Measurements from ENCODE around the gene TTLL7. TPM values are rescaled to one million over a fixed set of nuclear protein-coding genes. Genes with fewer than 3 reads are reported as not detected.

Gene TTLL7
- total and polyA plus RNA-seq, 2 donors (not counting 1 experiment from before 2014, with no cell fraction given): 0.01 TPM; not detected in 1

- POLR2A ChIA-PET: no interaction called here
- intact Hi-C loops (cut with micrococcal nuclease): no loop called here
These were observed 11.2 kb upstream of the TTLL7 start for GRCh38 chr1:84010136-84010535.

GRCh38 chr1:84008631-84009030 is 9.7 kb upstream of the TTLL7 start:
- no peak for ATAC-seq (ENCODE audit: low read depth)
- Mint-ChIP-seq H3K4me3 (no peak overlapping the region), H3K27ac (no peak overlapping the region), H3K4me1 (no peaks in the 10 kb centered on the region), H3K27me3 (peaks cover 45% of the 10 kb centered on the region), H3K9me3 (ENCODE audit: insufficient read depth) (peaks cover under 1% of the 10 kb centered on the region)
- Histone ChIP-seq H3K4me2 (replicated peaks; ENCODE audit: low read depth, low read length, poor library complexity, severe bottlenecking) (no peak overlapping the region), H3K4me1 (ENCODE audit: control insufficient read depth in 2 of 2, insufficient read depth in 2 of 2, low read length in 2 of 2) (no peaks in the 10 kb centered on the region), H3K79me2 (ENCODE audit: control insufficient read depth, insufficient read depth, low read length) (no peaks in the 10 kb centered on the region), H3K9ac (ENCODE audit: low read length) (no peak overlapping the region), H3K27ac (ENCODE audit: low read length in 2 of 2) (no peak overlapping the region), H3K4me3 (ENCODE audit: control extremely low read depth in 1 of 5, extremely low read depth in 1 of 5, insufficient read depth in 1 of 5, low read depth in 2 of 5, low read length in 4 of 5) (no peak overlapping the region), H3K9me3 (ENCODE audit: control extremely low read depth in 1 of 3, control insufficient read depth in 2 of 3, insufficient read depth in 1 of 3, low read length in 2 of 3) (no peaks in the 10 kb centered on the region), H4K20me1 (ENCODE audit: control insufficient read depth, insufficient read depth, low read length, poor library complexity, severe bottlenecking) (no peaks in the 10 kb centered on the region), H3K36me3 (replicated peaks in 1 of 2; ENCODE audit: control extremely low read depth in 1 of 2, control insufficient read depth in 1 of 2, extremely low read depth in 1 of 2, insufficient read depth in 2 of 2, low read length in 1 of 2) (no peaks in the 10 kb centered on the region), H3K27me3 (replicated peaks in 1 of 4; ENCODE audit: control extremely low read depth in 1 of 4, control insufficient read depth in 3 of 4, insufficient read depth in 4 of 4, low read length in 3 of 4) (peaks cover 0 to 13% (median 2%) of the 10 kb centered on the region in 4 experiments), H2AFZ (ENCODE audit: insufficient read depth, low read depth, low read length, poor library complexity, severe bottlenecking) (no peak overlapping the region)
- POLR2A ChIA-PET: no interaction called here
- WGBS (ENCODE audit: insufficient coverage): 93% methylated on average over 3 of the region's 5 CpGs
- DNase-seq: no peak
- TF ChIP-seq CTCF (IDR thresholded peaks at IDR 0.05) (no peak), EZH2 (IDR thresholded peaks at IDR 0.05; ENCODE audit: borderline replicate concordance, insufficient read depth, low read depth, low read length, poor library complexity, severe bottlenecking) (no peak)
- CTCF ChIA-PET: no interaction called here
- intact Hi-C loops (cut with micrococcal nuclease): no loop called here

More at GRCh38 chr1:84010136-84010535, 11.2 kb upstream of the TTLL7 start:
- H3K27me3 ChIP-seq (replicated peaks in 1 of 4; ENCODE audit: control extremely low read depth in 1 of 4, control insufficient read depth in 3 of 4, insufficient read depth in 4 of 4, low read length in 3 of 4): peaks cover 0 to 11% (median 2%) of the 10 kb centered on the region in 4 experiments
- ATAC-seq (ENCODE audit: low read depth): no peak
- no peak overlapping the region for H3K9ac ChIP-seq (ENCODE audit: low read length)
- Mint-ChIP-seq H3K27ac (no peak overlapping the region), H3K27me3 (peaks cover 32% of the 10 kb centered on the region), H3K9me3 (ENCODE audit: insufficient read depth) (peaks cover 3% of the 10 kb centered on the region), H3K4me1 (no peaks in the 10 kb centered on the region), H3K4me3 (no peak overlapping the region)
- no peaks in the 10 kb centered on the region for H3K9me3 ChIP-seq (ENCODE audit: control extremely low read depth in 1 of 3, control insufficient read depth in 2 of 3, insufficient read depth in 1 of 3, low read length in 2 of 3)
- H4K20me1 ChIP-seq (ENCODE audit: control insufficient read depth, insufficient read depth, low read length, poor library complexity, severe bottlenecking): no peaks in the 10 kb centered on the region
- H3K36me3 ChIP-seq (replicated peaks in 1 of 2; ENCODE audit: control extremely low read depth in 1 of 2, control insufficient read depth in 1 of 2, extremely low read depth in 1 of 2, insufficient read depth in 2 of 2, low read length in 1 of 2): no peaks in the 10 kb centered on the region
- WGBS (ENCODE audit: insufficient coverage): no CpG with 5 or more reads among the region's 1 CpG
- no peak overlapping the region for H2AFZ ChIP-seq (ENCODE audit: insufficient read depth, low read depth, low read length, poor library complexity, severe bottlenecking)
- H3K4me1 ChIP-seq (ENCODE audit: control insufficient read depth in 2 of 2, insufficient read depth in 2 of 2, low read length in 2 of 2): no peaks in the 10 kb centered on the region
- TF ChIP-seq EZH2 (IDR thresholded peaks at IDR 0.05; ENCODE audit: borderline replicate concordance, insufficient read depth, low read depth, low read length, poor library complexity, severe bottlenecking) (no peak), CTCF (IDR thresholded peaks at IDR 0.05) (no peak)
- CTCF ChIA-PET: no interaction called here
- no peak overlapping the region for H3K27ac ChIP-seq (ENCODE audit: low read length in 2 of 2)
- no peak overlapping the region for H3K4me2 ChIP-seq (replicated peaks; ENCODE audit: low read depth, low read length, poor library complexity, severe bottlenecking)
- no peaks in the 10 kb centered on the region for H3K79me2 ChIP-seq (ENCODE audit: control insufficient read depth, insufficient read depth, low read length)
- no peak for DNase-seq
- no peak overlapping the region for H3K4me3 ChIP-seq (ENCODE audit: control extremely low read depth in 1 of 5, extremely low read depth in 1 of 5, insufficient read depth in 1 of 5, low read depth in 2 of 5, low read length in 4 of 5)

Data from B cell (primary cell).